ENCODE results near the gene PDGFC. TPM values are rescaled to one million over a fixed set of nuclear protein-coding genes. Genes with fewer than 3 reads are reported as not detected.

Gene PDGFC
- total and polyA plus RNA-seq, 2 donors (not counting 3 experiments of a cell fraction or from before 2014, with no cell fraction given) = 2.7 to 5.3 TPM

- no peak overlapping the region for H2AFZ ChIP-seq (ENCODE audit: low read depth, low read length)
- dilution Hi-C loops (cut with MboI; ENCODE audit: extremely low pct_ligation_motif_present, low sequenced_read_pairs) (no loop called here), intact Hi-C loops (cut with micrococcal nuclease) (no loop called here)
- TF ChIP-seq EZH2 (IDR thresholded peaks at IDR 0.05; ENCODE audit: borderline replicate concordance, low read depth, low read length, severe bottlenecking) = no peak
- no peak for TF ChIP-seq FOS (IDR thresholded peaks at IDR 0.05; ENCODE audit: borderline replicate concordance, insufficient read depth, low read length)
- TF ChIP-seq POLR2A (IDR thresholded peaks at IDR 0.05; ENCODE audit: low read depth, low read length) = no peak
- no peak for TF ChIP-seq POLR2AphosphoS5 (IDR thresholded peaks at IDR 0.05; ENCODE audit: insufficient read depth, low read depth, low read length)
- no peak for TF ChIP-seq JUN (IDR thresholded peaks at IDR 0.05; ENCODE audit: borderline replicate concordance, insufficient read depth, insufficient read length, low read depth)
- no peak for TF ChIP-seq CTCF (IDR thresholded peaks at IDR 0.05; ENCODE audit: extremely low read depth in 1 of 2, insufficient read depth in 1 of 2, low read depth in 1 of 2, low read length in 2 of 2)
- TF ChIP-seq MAX (IDR thresholded peaks at IDR 0.05; ENCODE audit: insufficient read depth, insufficient read length) = no peak
- TF ChIP-seq GATA2 (IDR thresholded peaks at IDR 0.05; ENCODE audit: insufficient read depth, insufficient read length, low read depth, low read length) = no peak
- TF ChIP-seq MYC (IDR thresholded peaks at IDR 0.05; ENCODE audit: low read depth, low read length) = no peak
- no peak overlapping the region for H3K4me2 ChIP-seq (ENCODE audit: insufficient read depth, low read length)
- H4K20me1 ChIP-seq (replicated peaks; ENCODE audit: control insufficient read depth, extremely low read depth, insufficient read depth, low read length) = no peaks in the 10 kb centered on the region
- ChIA-PET POLR2A (no interaction called here), CTCF (no interaction called here)
- H3K4me3 ChIP-seq (replicated peaks in 1 of 3; ENCODE audit: insufficient read depth in 1 of 3, low read depth in 1 of 3, low read length in 3 of 3) = no peak overlapping the region
- no peak overlapping the region for H3K27ac ChIP-seq (ENCODE audit: insufficient read depth, low read depth, low read length)
- H3K9me1 ChIP-seq (replicated peaks; ENCODE audit: control insufficient read depth, extremely low read depth, insufficient read depth, low read length) = no peaks in the 10 kb centered on the region
- no peaks in the 10 kb centered on the region for H3K79me2 ChIP-seq (ENCODE audit: control insufficient read depth, insufficient read depth, low read length)
- no peaks in the 10 kb centered on the region for H3K4me1 ChIP-seq (ENCODE audit: control insufficient read depth, extremely low read depth, insufficient read depth, low read length)
- no peak for DNase-seq (ENCODE audit: low read depth, low spot score)
- H3K9me3 ChIP-seq (replicated peaks; ENCODE audit: control insufficient read depth, insufficient read depth, low read length) = no peaks in the 10 kb centered on the region
- no peak overlapping the region for H3K9ac ChIP-seq (replicated peaks; ENCODE audit: extremely low read depth, insufficient read depth, low read length)
- no TSS peak for BruUV-seq (replicated peaks)
- no peaks in the 10 kb centered on the region for H3K36me3 ChIP-seq (ENCODE audit: control insufficient read depth in 2 of 2, extremely low read depth in 1 of 2, insufficient read depth in 2 of 2, low read length in 2 of 2)
- no peak for FAIRE-seq
- no peaks in the 10 kb centered on the region for H3K27me3 ChIP-seq (ENCODE audit: control insufficient read depth in 2 of 2, insufficient read depth in 2 of 2, low read length in 2 of 2)
Observed at GRCh38 chr4:156858071-156858470, 113.5 kb downstream of the PDGFC start.

Measured in endothelial cell of umbilical vein (primary cell).